ENCODE results near the gene TMEM259. TPM values are rescaled to one million over a fixed set of nuclear protein-coding genes. Genes with fewer than 3 reads are reported as not detected.

The TMEM259 gene
- total RNA-seq, 4 donors from 2014 or later: 98.5 to 150 (median 124) TPM

DNA sequence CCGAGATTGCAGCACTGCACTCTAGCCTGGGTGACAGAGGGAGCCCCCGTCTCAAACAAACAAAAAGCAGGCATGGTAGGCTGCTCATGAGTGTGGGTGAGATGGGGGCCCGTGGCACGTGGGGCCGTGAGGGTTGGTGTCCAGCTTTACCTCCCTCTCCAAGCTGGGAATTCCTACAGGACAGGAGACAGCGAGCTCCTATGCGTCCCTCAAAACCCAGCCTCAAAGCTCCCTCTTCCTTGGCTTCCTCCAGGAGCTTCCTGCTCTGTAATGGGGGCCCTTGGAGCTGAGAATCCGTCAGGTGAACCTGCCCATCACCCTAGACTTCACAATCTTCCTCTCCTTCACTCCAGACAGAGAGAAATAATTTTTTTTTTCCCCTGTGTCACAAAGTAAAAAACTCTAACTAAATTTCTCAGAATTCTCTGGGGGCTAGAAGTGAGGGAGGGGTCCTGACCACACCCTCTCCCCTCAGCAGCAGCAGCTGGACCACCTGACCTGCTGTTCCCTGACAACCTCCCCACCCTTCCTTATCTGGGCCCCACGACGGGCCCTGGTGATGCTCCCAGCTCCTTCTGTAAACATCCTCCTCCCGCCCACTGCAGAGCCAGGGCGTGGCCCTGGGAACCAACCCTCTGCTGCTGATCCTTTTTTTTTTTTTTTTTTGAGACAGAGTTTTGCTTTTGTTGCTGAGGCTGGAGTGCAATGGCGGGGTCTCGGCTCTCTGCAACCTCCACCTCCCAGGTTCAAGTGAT, 58.9 kb downstream of the TMEM259 start:
- Histone ChIP-seq H3K36me3 (peaks cover 0 to 1% of the 10 kb centered on the region in 2 donors), H3K4me3 (no peak overlapping the region), H3K4me1 (no peaks in the 10 kb centered on the region), H3K27ac (no peak overlapping the region), H3K27me3 (no peaks in the 10 kb centered on the region), H3K9me3 (no peaks in the 10 kb centered on the region)
- in situ Hi-C loops (cut with MboI; ENCODE audit: low sequenced_read_pairs in 4 of 4): no loop called here
- intact Hi-C loops (cut with DNase I; ENCODE audit: low total_unique reads): no loop called here
- TF ChIP-seq, protein P1, sequence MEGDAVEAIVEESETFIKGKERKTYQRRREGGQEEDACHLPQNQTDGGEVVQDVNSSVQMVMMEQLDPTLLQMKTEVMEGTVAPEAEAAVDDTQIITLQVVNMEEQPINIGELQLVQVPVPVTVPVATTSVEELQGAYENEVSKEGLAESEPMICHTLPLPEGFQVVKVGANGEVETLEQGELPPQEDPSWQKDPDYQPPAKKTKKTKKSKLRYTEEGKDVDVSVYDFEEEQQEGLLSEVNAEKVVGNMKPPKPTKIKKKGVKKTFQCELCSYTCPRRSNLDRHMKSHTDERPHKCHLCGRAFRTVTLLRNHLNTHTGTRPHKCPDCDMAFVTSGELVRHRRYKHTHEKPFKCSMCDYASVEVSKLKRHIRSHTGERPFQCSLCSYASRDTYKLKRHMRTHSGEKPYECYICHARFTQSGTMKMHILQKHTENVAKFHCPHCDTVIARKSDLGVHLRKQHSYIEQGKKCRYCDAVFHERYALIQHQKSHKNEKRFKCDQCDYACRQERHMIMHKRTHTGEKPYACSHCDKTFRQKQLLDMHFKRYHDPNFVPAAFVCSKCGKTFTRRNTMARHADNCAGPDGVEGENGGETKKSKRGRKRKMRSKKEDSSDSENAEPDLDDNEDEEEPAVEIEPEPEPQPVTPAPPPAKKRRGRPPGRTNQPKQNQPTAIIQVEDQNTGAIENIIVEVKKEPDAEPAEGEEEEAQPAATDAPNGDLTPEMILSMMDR (IDR thresholded peaks at IDR 0.05 in 4 of 5, conservative IDR thresholded peaks at IDR 0.05 in 1 of 5): no peak
- no peak for TF ChIP-seq POLR2A (IDR thresholded peaks at IDR 0.05)
- ATAC-seq: no peak
- DNase-seq: no peak

DNA sequence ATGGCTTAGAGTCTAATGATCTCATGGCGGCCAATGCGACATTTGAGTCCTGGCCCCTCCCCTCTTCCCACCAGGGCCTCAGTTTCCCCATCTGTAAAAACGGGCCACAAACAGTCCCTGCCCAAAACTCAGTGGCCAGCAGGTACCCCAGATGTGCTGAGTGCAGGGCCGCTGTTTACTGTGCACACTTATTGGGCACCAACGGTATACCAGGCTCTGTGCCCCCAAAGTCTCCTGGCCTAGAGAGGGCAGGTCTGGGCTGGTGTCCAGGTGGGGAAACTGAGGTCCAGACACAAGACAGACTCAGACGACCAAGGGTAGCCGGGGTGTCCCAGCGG, 60.4 kb downstream of the TMEM259 start:
- Histone ChIP-seq H3K4me1 (no peaks in the 10 kb centered on the region), H3K27ac (no peak overlapping the region), H3K9me3 (no peaks in the 10 kb centered on the region), H3K27me3 (no peaks in the 10 kb centered on the region), H3K36me3 (no peaks in the 10 kb centered on the region), H3K4me3 (no peak overlapping the region)
- intact Hi-C loops (cut with DNase I; ENCODE audit: low total_unique reads) (no loop called here), in situ Hi-C loops (cut with MboI; ENCODE audit: low sequenced_read_pairs in 4 of 4) (no loop called here)
- DNase-seq (no peak), ATAC-seq (no peak)
- TF ChIP-seq, protein P1 (IDR thresholded peaks at IDR 0.05 in 4 of 5, conservative IDR thresholded peaks at IDR 0.05 in 1 of 5): no peak
- TF ChIP-seq POLR2A (IDR thresholded peaks at IDR 0.05): no peak

DNA sequence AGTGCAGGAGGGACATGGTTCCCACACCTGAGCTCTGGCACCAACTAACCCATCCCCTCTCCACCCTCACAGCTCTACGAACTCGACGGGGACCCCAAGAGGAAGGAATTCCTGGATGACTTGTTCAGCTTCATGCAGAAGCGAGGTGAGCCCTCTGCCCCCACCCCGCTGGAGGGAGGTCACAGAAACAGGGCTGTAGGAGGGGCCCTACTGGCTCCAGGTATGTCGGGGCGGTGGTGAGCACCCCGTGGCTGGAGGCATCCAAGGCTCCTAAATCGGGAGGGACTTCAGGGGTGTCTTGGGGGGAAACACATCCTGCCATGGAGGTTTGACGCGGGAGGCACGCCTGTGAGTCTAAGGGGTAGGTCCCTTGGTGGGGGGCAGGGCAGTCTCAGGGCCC, 60.9 kb downstream of the TMEM259 start:
- H3K9me3 ChIP-seq: no peaks in the 10 kb centered on the region
- no peak overlapping the region for H3K27ac ChIP-seq
- no peak overlapping the region for H3K4me3 ChIP-seq
- intact Hi-C loops (cut with DNase I; ENCODE audit: low total_unique reads) (no loop called here), in situ Hi-C loops (cut with MboI; ENCODE audit: low sequenced_read_pairs in 4 of 4) (no loop called here)
- no peak for DNase-seq
- ATAC-seq: no peak
- H3K4me1 ChIP-seq: no peaks in the 10 kb centered on the region
- no peaks in the 10 kb centered on the region for H3K36me3 ChIP-seq
- peaks cover 0 to 5% (median under 1%) of the 10 kb centered on the region in 3 donors for H3K27me3 ChIP-seq
- TF ChIP-seq, protein P1 (IDR thresholded peaks at IDR 0.05 in 4 of 5, conservative IDR thresholded peaks at IDR 0.05 in 1 of 5): no peak
- TF ChIP-seq POLR2A (IDR thresholded peaks at IDR 0.05): no peak

Other genes starting within 250 kb of the TMEM259 start
- 10 to 100 TPM; 29.8 to 51.7 (median 36.7) TPM for gene PTBP1, start 223.7 kb downstream of the TMEM259 start, total RNA-seq
- not detected for gene PLPPR3, start 199.2 kb downstream of the TMEM259 start, total RNA-seq
- gene AZU1, start 193.3 kb downstream of the TMEM259 start, total RNA-seq: not detected
- under 1 TPM in 1 of 4 donors, not detected in 3; 0.51 TPM for gene PRTN3, start 180.1 kb downstream of the TMEM259 start, total RNA-seq
- gene ELANE, start 168.8 kb downstream of the TMEM259 start, total RNA-seq: under 1 TPM in 2 of 4 donors, not detected in 2; 0.46 to 0.84 TPM
- gene CFD, start 161.5 kb downstream of the TMEM259 start, total RNA-seq: 100 to 1,000 TPM; 153 to 309 (median 210) TPM
- 10 to 100 TPM; 22.0 to 67.6 (median 54.6) TPM for gene MED16, start 127.9 kb downstream of the TMEM259 start, total RNA-seq
- not detected for gene RNU6-9, start 127.6 kb downstream of the TMEM259 start, total RNA-seq
- gene R3HDM4, start 107.9 kb downstream of the TMEM259 start, total RNA-seq: 10 to 100 TPM; 37.2 to 49.1 (median 44.3) TPM
- gene KISS1R, start 103.8 kb downstream of the TMEM259 start, total RNA-seq: not detected
- gene ARID3A, start 95.1 kb downstream of the TMEM259 start, total RNA-seq: 1 to 10 TPM; 1.8 to 9.9 (median 7.8) TPM
- 10 to 100 TPM in 3 of 4 donors, 1 to 10 TPM in 1; 4.4 to 59.0 (median 28.6) TPM for gene WDR18, start 36.8 kb downstream of the TMEM259 start, total RNA-seq
- gene GRIN3B, start 20.7 kb downstream of the TMEM259 start, total RNA-seq: not detected
- not detected for gene RNU6-2, start 399 bp upstream of the TMEM259 start, total RNA-seq
- gene CNN2, start 5.5 kb upstream of the TMEM259 start, total RNA-seq: 10 to 100 TPM in 1 of 4 donors, 1 to 10 TPM in 3; 2.2 to 10.1 (median 4.1) TPM
- 10 to 100 TPM in 3 of 4 donors, 1 to 10 TPM in 1; 6.0 to 20.0 (median 15.0) TPM for gene ABCA7, start 19.0 kb upstream of the TMEM259 start, total RNA-seq
- 1 to 10 TPM in 3 of 4 donors, under 1 TPM in 1; 0.83 to 7.6 (median 3.4) TPM for gene ARHGAP45, start 46.0 kb upstream of the TMEM259 start, total RNA-seq
- 100 to 1,000 TPM; 118 to 263 (median 228) TPM for gene POLR2E, start 74.3 kb upstream of the TMEM259 start, total RNA-seq
- gene GPX4, start 82.9 kb upstream of the TMEM259 start, total RNA-seq: 100 to 1,000 TPM; 616 to 907 (median 819) TPM
- 10 to 100 TPM; 22.2 to 49.8 (median 30.9) TPM for gene SBNO2, start 153.1 kb upstream of the TMEM259 start, total RNA-seq
- gene STK11, start 184.7 kb upstream of the TMEM259 start, total RNA-seq: 100 to 1,000 TPM in 3 of 4 donors, 10 to 100 TPM in 1; 91.5 to 194 (median 149) TPM
- 1 to 10 TPM in 1 of 4 donors, under 1 TPM in 3; 0.10 to 1.3 (median 0.53) TPM for gene CBARP, start 216.9 kb upstream of the TMEM259 start, total RNA-seq
- gene ATP5F1D, start 220.6 kb upstream of the TMEM259 start, total RNA-seq: 100 to 1,000 TPM; 189 to 442 (median 273) TPM
- 100 to 1,000 TPM in 2 of 4 donors, 10 to 100 TPM in 2; 34.9 to 117 (median 86.3) TPM for gene MIDN, start 227.5 kb upstream of the TMEM259 start, total RNA-seq
- gene CIRBP, start 248.2 kb upstream of the TMEM259 start, total RNA-seq: 100 to 1,000 TPM; 274 to 578 (median 418) TPM

All from gastrocnemius medialis (tissue), 4 donors.